ENCODE measurements around the gene SPI1.
"Not testable (repeated sequence)": the region's sequence is repeated elsewhere in the genome, so short reads cannot be mapped to it uniquely, and the experiment has no call there.

SPI1 gene

DNA sequence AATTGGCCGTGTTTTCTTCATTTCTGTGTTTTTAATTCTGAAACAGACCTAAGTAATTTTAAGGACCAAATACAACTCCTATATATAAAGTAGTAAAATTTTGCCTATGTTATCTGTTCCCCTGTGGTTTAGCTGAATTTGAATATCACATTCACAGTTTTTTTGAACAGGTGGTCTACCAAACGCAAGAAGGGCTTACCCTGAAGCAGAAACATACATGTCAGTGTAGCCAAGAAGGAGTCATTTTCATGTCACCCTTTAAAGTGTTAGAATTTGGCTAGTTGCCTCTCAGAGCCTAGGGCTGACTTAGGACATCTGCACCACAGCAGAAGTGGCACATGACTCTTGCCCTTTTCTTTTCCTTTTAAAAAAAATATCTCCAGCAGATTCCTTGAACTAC lies 60.2 kb downstream of the SPI1 start:
- no peak for DNase-seq (ENCODE audit: low read depth)

DNA sequence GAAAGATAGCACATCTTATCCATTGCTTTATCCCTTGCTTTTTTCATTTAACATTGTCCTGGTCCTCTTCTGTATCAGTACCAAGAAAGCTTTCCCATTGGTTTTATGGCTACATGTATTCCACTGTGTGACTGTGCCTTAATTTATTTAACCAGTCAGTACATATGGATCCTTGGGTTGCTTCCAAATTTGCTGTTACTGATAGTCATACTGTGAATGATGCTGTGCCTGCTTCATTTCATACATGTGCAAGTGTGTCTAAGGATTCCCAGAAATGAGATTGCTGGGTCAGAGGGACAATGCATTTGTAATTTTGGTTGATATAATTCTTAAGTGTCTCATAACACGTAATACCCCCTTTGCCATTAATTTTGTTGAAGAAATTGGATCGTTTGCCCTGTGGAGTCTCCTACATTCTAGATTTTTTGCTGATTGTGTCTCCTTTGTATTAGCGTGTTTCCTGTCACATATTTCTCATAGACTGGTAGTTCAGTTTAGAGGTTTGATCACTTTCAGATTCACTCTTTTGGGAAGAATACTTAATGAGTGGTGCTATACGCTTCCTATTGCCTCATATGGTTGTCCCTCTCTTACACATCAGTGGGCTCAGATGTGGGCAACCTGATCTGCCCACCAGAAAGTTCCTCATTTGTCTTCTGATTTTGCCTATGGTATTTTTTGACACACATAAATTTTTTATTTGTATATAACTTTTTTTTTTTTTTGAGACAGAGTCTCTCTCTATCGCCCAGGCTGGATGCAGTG lies 61.1 kb downstream of the SPI1 start:
- DNase-seq (ENCODE audit: low read depth) = no peak

DNA sequence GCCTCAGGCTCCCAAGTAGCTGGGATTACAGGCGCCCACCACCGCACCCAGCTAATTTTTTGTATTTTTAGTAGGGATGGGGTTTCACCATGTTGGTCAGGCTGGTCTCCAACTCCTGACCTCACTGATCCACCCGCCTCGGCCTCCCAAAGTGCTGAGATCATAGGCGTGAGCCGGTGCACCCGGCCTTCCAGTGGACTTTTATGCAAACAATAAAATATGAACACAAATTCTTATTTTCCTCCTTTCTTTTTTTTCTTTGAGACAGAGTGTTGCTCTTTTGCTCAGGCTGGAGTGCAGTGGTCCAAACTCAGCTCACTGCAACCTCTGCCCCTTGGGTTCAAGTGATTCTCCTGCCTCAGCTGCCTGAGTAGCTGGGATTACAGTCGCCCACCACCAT lies 61.8 kb downstream of the SPI1 start:
- not testable (repeated sequence) for DNase-seq (ENCODE audit: low read depth)

DNA sequence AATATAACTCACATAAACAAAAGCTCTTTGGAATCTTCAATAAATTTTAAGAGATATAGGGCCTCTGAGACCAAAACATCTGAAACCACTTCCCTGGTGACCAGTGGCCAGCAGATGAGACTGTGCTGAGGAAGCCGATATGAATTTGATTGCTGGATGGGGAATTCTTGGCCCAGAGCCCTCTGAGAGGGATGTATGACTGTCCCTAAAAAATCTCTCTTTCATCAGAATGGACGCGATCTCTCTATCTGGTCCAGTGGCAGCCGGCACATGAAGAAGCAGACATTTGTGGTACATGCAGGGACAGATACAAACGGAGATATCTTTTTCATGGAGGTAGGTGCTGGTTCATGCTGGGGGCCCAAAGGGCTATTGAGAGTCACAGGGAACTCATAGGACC lies 63.4 kb downstream of the SPI1 start:
- no peak for DNase-seq (ENCODE audit: low read depth)

DNA sequence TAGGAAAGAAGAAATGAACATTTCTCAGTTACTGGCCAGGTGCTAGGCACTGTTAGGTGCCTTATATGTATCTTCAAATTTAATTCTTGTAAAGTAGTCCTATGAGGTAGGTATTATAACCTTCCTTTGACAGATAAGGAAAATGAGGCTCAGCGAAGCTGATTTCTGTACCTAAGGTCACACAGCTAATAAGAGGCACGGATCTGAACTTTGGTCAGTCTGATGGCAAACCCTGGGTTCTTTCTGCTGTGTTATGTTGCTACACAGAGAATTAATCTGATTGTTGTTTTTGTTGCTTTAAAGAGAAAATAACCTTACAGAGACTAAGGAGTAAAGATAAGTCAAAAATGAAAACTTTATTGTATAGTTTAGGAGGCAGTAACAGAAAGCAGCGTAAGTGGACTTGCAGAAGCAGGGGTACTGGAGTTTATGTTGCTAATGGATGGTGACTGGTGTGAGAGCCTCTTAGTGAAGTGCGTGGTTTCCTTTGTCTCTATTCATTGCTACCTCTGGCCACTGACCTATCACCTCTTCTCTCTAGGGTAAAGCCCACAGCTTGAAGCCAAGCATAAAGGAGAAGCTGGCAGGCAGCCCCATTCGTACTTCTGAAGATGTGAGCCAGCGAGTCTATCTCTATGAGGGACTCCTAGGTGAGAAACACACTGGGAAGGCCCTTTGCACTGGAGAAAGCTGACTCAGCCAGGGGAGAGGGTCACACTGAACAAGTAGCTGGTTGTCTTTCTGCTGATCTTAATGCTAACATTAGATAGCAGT lies 70.1 kb downstream of the SPI1 start:
- no peak for DNase-seq (ENCODE audit: low read depth)

DNA sequence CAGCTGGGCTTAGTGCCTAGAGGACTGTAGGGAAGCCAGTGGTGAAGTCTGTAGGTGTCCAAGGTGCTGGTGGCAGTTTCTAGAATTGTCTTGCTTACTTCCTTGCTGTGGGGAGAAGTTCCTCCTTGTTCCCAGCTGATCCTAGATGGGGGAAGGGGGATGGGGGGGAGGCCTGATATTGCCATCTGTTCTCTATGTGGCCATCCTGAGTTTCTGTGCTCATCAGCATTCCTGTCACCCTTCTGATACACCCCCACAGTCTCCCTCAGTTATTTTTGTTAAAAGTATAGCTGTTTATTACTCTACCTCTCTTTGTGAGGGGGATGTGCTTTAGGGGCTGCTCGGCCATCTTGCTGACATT lies 71.9 kb downstream of the SPI1 start:
- no peak for DNase-seq (ENCODE audit: low read depth)

DNA sequence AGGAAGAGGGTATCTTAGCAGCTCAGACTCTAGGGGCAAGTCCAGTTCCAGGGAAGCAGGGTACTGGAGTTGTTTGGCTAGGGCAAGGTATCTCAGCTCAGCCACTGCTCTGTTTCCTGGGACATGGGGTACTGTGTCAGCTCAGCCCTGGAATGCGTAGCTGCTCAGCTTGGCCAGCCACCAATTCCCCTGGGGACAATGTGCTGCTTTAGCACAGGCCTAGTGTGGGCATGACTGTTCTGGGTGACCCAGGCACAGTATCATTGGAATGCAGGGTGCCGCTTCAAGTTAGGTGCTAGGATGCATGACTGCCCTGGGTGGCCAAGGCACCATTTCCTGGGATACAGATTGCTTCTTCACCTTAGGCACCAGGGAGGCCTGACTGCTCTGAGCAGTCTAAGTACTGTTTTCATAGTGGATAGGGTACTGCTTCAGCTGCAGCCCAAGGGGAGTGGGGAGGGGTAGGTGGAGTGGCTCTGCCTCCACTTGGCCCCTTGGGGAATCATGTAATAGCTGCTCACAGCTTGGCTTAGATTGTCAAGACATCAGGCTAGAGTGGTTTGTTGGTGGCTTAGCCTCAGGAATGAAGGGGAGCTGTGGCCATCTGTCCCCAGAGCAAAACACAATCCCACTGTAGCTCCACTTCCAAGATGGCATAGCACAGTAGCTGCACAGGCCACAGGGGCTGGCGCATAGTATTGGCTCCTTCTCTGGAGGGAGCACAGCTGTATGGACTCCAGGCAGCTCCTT lies 72.4 kb downstream of the SPI1 start:
- no peak for DNase-seq (ENCODE audit: low read depth)

All from stimulated activated CD8-positive, alpha-beta memory T cell treated with anti-CD3 and anti-CD28 coated beads, Interleukin-15, amount 100 ng/mL, for 24 hours (primary cell).